HFFc6 (cell line): ENCODE measurements around the gene FHL2. TPM values are rescaled to one million over a fixed set of nuclear protein-coding genes. Genes with fewer than 3 reads are reported as not detected.

ENCODE experiments used
- DNase-seq: peaks from one replicate; pipeline ENCODE4 v3.0.0-alpha.2; 2018
- H3K27ac Mint-ChIP-seq: 2 replicates; pipeline ENCODE4 v1.8.0; 2020; ENCODE audit warnings: mild to moderate bottlenecking, mixed read lengths
- H3K27me3 Mint-ChIP-seq: 2 replicates; pipeline ENCODE4 v1.8.0; 2021; ENCODE audit warnings: mild to moderate bottlenecking, moderate library complexity, mixed read lengths; ENCODE audit not compliant: insufficient read depth
- H3K36me3 Mint-ChIP-seq: 2 replicates; pipeline ENCODE4 v1.8.0; 2021; ENCODE audit warnings: low read depth, mixed read lengths
- H3K4me1 Mint-ChIP-seq: 2 replicates; pipeline ENCODE4 v1.8.0; 2020; ENCODE audit warnings: low read depth, mixed read lengths
- H3K4me3 Mint-ChIP-seq: 2 replicates; pipeline ENCODE4 v1.8.0; 2020; ENCODE audit warnings: mild to moderate bottlenecking, moderate library complexity, mixed read lengths
- H3K9me3 Mint-ChIP-seq: 2 replicates; pipeline ENCODE4 v1.8.0; 2020; ENCODE audit warnings: mild to moderate bottlenecking, mixed read lengths
- CTCF ChIP-seq: fragments of 200-600 bp; sonication (generic); IDR thresholded peaks from 2 replicates; pipeline ENCODE4 v1.5.0; 2021; ENCODE audit warnings: antibody characterized with exemption, mild to moderate bottlenecking
- total RNA-seq, 6 experiments: library from RNA; stranded (reverse); fragmentation: NEBNext Ultra II Directional; extraction: Animal tissue kit (Norgen Biotek cat#: 25700); gene quantifications; 2 replicates in 1 of 6; 3 replicates in 5 of 6; pipeline ENCODE4 v1.2.3, GENCODE V29; 2021

FHL2 gene
- total RNA-seq, 6 experiments from 2014 or later, result 211 to 281 (median 243) TPM

- no peak for TF ChIP-seq CTCF
- Mint-ChIP-seq H3K36me3 (peaks cover 58% of the 10 kb centered on the region), H3K27ac (peak overlapping the region; percentile 90), H3K27me3 (peaks cover 3% of the 10 kb centered on the region; the same call in 1 of the 2 replicates), H3K4me3 (peak overlapping the region; percentile 94), H3K9me3 (peaks cover 3% of the 10 kb centered on the region; the same call in 1 of the 2 replicates), H3K4me1 (peaks cover 52% of the 10 kb centered on the region)
- no peak for DNase-seq
These were observed 1.7 kb downstream of the FHL2 start for GRCh38 chr2:105397025-105397722.

GRCh38 chr2:105396254-105397024 lies 2.4 kb downstream of the FHL2 start:
- Mint-ChIP-seq H3K36me3 (peaks cover 66% of the 10 kb centered on the region), H3K27me3 (peaks cover 3% of the 10 kb centered on the region; the same call in 1 of the 2 replicates), H3K4me1 (peaks cover 60% of the 10 kb centered on the region), H3K4me3 (peak overlapping the region; percentile 94), H3K27ac (peak overlapping the region; percentile 90), H3K9me3 (peaks cover 3% of the 10 kb centered on the region; the same call in 1 of the 2 replicates)
- peak; percentile 99 for DNase-seq
- no peak for TF ChIP-seq CTCF

- H3K36me3 Mint-ChIP-seq, result peaks cover 73% of the 10 kb centered on the region
- peaks cover 67% of the 10 kb centered on the region for H3K4me1 Mint-ChIP-seq
- peaks cover 3% of the 10 kb centered on the region; the same call in 1 of the 2 replicates for H3K27me3 Mint-ChIP-seq
- H3K4me3 Mint-ChIP-seq, result peak overlapping the region; percentile 94
- peaks cover 3% of the 10 kb centered on the region; the same call in 1 of the 2 replicates for H3K9me3 Mint-ChIP-seq
- DNase-seq, result no peak
- TF ChIP-seq CTCF, result no peak
- peak overlapping the region; percentile 90 for H3K27ac Mint-ChIP-seq
These were observed 3.2 kb downstream of the FHL2 start for GRCh38 chr2:105395691-105396090.

GRCh38 chr2:105394951-105395611 lies 3.8 kb downstream of the FHL2 start:
- H3K27ac Mint-ChIP-seq, result peak overlapping the region; percentile 90
- peaks cover 73% of the 10 kb centered on the region for H3K4me1 Mint-ChIP-seq
- no peak for DNase-seq
- H3K36me3 Mint-ChIP-seq, result peaks cover 78% of the 10 kb centered on the region
- peak overlapping the region; percentile 94 for H3K4me3 Mint-ChIP-seq
- H3K27me3 Mint-ChIP-seq, result peaks cover 5% of the 10 kb centered on the region
- peaks cover 3% of the 10 kb centered on the region; the same call in 1 of the 2 replicates for H3K9me3 Mint-ChIP-seq
- TF ChIP-seq CTCF, result no peak

- DNase-seq, result no peak
- peaks cover 89% of the 10 kb centered on the region for H3K4me1 Mint-ChIP-seq
- H3K36me3 Mint-ChIP-seq, result peaks cover 87% of the 10 kb centered on the region
- H3K9me3 Mint-ChIP-seq, result peaks cover 3% of the 10 kb centered on the region; the same call in 1 of the 2 replicates
- H3K27ac Mint-ChIP-seq, result peak overlapping the region; percentile 84
- no peak for TF ChIP-seq CTCF
- H3K27me3 Mint-ChIP-seq, result peaks cover 5% of the 10 kb centered on the region
- peak overlapping the region; percentile 79 for H3K4me3 Mint-ChIP-seq
These were observed 5.3 kb downstream of the FHL2 start for GRCh38 chr2:105393373-105394055.
